HL-60 (cell line): ENCODE data around the gene HYAL4.

Experiments used
- DNase-seq, 2 experiments: peaks; one replicate each; pipeline ENCODE4 v3.0.0-alpha.2; 2010 to 2020; ENCODE audit warnings: low read depth in 1 of 2, low spot score in 1 of 2
- H3K27ac ChIP-seq: fragments of 250-450 bp; sonication (Bioruptor Pico); replicated peaks from 2 replicates; pipeline ENCODE4 v1.5.1; 2020; ENCODE audit warnings: mild to moderate bottlenecking, moderate library complexity
- H3K27me3 ChIP-seq: fragments of 250-450 bp; sonication (Bioruptor Pico); 2 replicates; pipeline ENCODE4 v1.5.1; 2021; ENCODE audit warnings: mild to moderate bottlenecking, moderate library complexity; ENCODE audit not compliant: insufficient read depth, poor library complexity, severe bottlenecking
- H3K4me3 ChIP-seq: replicated peaks from 2 replicates; pipeline ENCODE4 v1.5.1; 2011; ENCODE audit warnings: mild to moderate bottlenecking, control low read depth, low read length; ENCODE audit not compliant: insufficient read depth
- CTCF ChIP-seq: IDR thresholded peaks from one replicate; pipeline ENCODE4 v1.5.1; 2011; ENCODE audit warnings: low read length, control low read depth, inconsistent platforms; ENCODE audit not compliant: insufficient read depth
- GABPA ChIP-seq: IDR thresholded peaks from 2 replicates; pipeline ENCODE4 v1.6.1; 2012; ENCODE audit warnings: low read depth
- POLR2AphosphoS5 ChIP-seq: IDR thresholded peaks from 2 replicates; pipeline ENCODE4 v1.6.1; 2012; ENCODE audit warnings: low read depth
- REST ChIP-seq: IDR thresholded peaks from 2 replicates; pipeline ENCODE4 v1.6.1; 2012; ENCODE audit warnings: low read depth; ENCODE audit not compliant: insufficient replicate concordance
- SPI1 ChIP-seq: IDR thresholded peaks from 2 replicates; pipeline ENCODE4 v1.6.1; 2012; ENCODE audit warnings: low read depth, mild to moderate bottlenecking, borderline replicate concordance

The HYAL4 gene

GRCh38 chr7:123916240-123916724 lies 71.3 kb downstream of the HYAL4 start:
- H3K27ac ChIP-seq = no peak overlapping the region
- TF ChIP-seq CTCF (no peak), POLR2AphosphoS5 (no peak), REST (no peak), SPI1 (no peak), GABPA (no peak)
- no peak for DNase-seq
- no peaks in the 10 kb centered on the region for H3K27me3 ChIP-seq
- H3K4me3 ChIP-seq = no peak overlapping the region

GRCh38 chr7:123917878-123918277 lies 72.9 kb downstream of the HYAL4 start:
- no peak for TF ChIP-seq POLR2AphosphoS5
- Histone ChIP-seq H3K27ac (no peak overlapping the region), H3K4me3 (no peak overlapping the region), H3K27me3 (no peaks in the 10 kb centered on the region)
- DNase-seq = no peak

- H3K27me3 ChIP-seq = no peaks in the 10 kb centered on the region
- H3K4me3 ChIP-seq = no peak overlapping the region
- no peak for TF ChIP-seq CTCF
- no peak for TF ChIP-seq REST
- no peak for TF ChIP-seq POLR2AphosphoS5
- TF ChIP-seq SPI1 = no peak
- TF ChIP-seq GABPA = no peak
- no peak for DNase-seq
- no peak overlapping the region for H3K27ac ChIP-seq
Measured at GRCh38 chr7:123918309-123918708, 73.3 kb downstream of the HYAL4 start.

GRCh38 chr7:123923599-123923998 lies 78.6 kb downstream of the HYAL4 start:
- Histone ChIP-seq H3K27ac (no peak overlapping the region), H3K27me3 (no peaks in the 10 kb centered on the region), H3K4me3 (no peak overlapping the region)
- no peak for DNase-seq
- no peak for TF ChIP-seq SPI1
- no peak for TF ChIP-seq GABPA
- no peak for TF ChIP-seq CTCF
- no peak for TF ChIP-seq REST
- no peak for TF ChIP-seq POLR2AphosphoS5
